ENCODE results near the gene NHLRC4. TPM values are rescaled to one million over a fixed set of nuclear protein-coding genes. Genes with fewer than 3 reads are reported as not detected.

The NHLRC4 gene
- total and polyA plus RNA-seq, 5 donors from 2014 or later: 1.9 to 5.6 (median 4.5) TPM

- H3K27me3 Mint-ChIP-seq: no peaks in the 10 kb centered on the region
- no peaks in the 10 kb centered on the region for H3K4me1 Mint-ChIP-seq
- peaks cover 3% of the 10 kb centered on the region for H3K4me1 ChIP-seq (ENCODE audit: control insufficient read depth, insufficient read depth, low read length, poor library complexity, severe bottlenecking)
- no peak overlapping the region for H3K27ac Mint-ChIP-seq
- no peaks in the 10 kb centered on the region for H3K27me3 ChIP-seq (ENCODE audit: control insufficient read depth, insufficient read depth, low read length)
- H3K4me3 Mint-ChIP-seq: no peak overlapping the region
- H3K36me3 Mint-ChIP-seq: no peaks in the 10 kb centered on the region
- peaks cover 0 to 2% (median 0%) of the 10 kb centered on the region in 7 donors for H3K9me3 Mint-ChIP-seq
- DNase-seq: no peak
- no peak overlapping the region for H3K4me3 ChIP-seq (ENCODE audit: low read depth, low read length)
- peaks cover 3% of the 10 kb centered on the region for H3K36me3 ChIP-seq (ENCODE audit: control insufficient read depth, insufficient read depth, low read length)
- no peak for ATAC-seq (ENCODE audit: low read depth in 2 of 2)
- H3K9me3 ChIP-seq (ENCODE audit: control insufficient read depth in 2 of 2, low read length in 2 of 2): no peaks in the 10 kb centered on the region
- no peak overlapping the region for H3K27ac ChIP-seq (ENCODE audit: insufficient read depth, low read length, poor library complexity, severe bottlenecking)
These were observed 11.0 kb downstream of the NHLRC4 start for GRCh38 chr16:577796-578195.

GRCh38 chr16:578232-578869 is 11.5 kb downstream of the NHLRC4 start:
- no peak overlapping the region for H3K27ac ChIP-seq (ENCODE audit: insufficient read depth, low read length, poor library complexity, severe bottlenecking)
- Mint-ChIP-seq H3K4me1 (no peaks in the 10 kb centered on the region), H3K27me3 (no peaks in the 10 kb centered on the region), H3K27ac (no peak overlapping the region), H3K4me3 (no peak overlapping the region), H3K9me3 (peaks cover 0 to 2% (median 0%) of the 10 kb centered on the region in 7 donors), H3K36me3 (no peaks in the 10 kb centered on the region)
- peaks cover 3% of the 10 kb centered on the region for H3K36me3 ChIP-seq (ENCODE audit: control insufficient read depth, insufficient read depth, low read length)
- H3K9me3 ChIP-seq (ENCODE audit: control insufficient read depth in 2 of 2, low read length in 2 of 2): no peaks in the 10 kb centered on the region
- no peak overlapping the region for H3K4me3 ChIP-seq (ENCODE audit: low read depth, low read length)
- H3K4me1 ChIP-seq (ENCODE audit: control insufficient read depth, insufficient read depth, low read length, poor library complexity, severe bottlenecking): peaks cover 3% of the 10 kb centered on the region
- DNase-seq (no peak), ATAC-seq (ENCODE audit: low read depth in 2 of 2) (no peak)
- no peaks in the 10 kb centered on the region for H3K27me3 ChIP-seq (ENCODE audit: control insufficient read depth, insufficient read depth, low read length)

- H3K4me3 Mint-ChIP-seq: no peak overlapping the region
- peaks cover 0 to under 1% (median 0%) of the 10 kb centered on the region in 7 donors for H3K9me3 Mint-ChIP-seq
- H3K4me1 ChIP-seq (ENCODE audit: control insufficient read depth, insufficient read depth, low read length, poor library complexity, severe bottlenecking): peaks cover 3% of the 10 kb centered on the region
- H3K36me3 Mint-ChIP-seq: no peaks in the 10 kb centered on the region
- H3K9me3 ChIP-seq (ENCODE audit: control insufficient read depth in 2 of 2, low read length in 2 of 2): no peaks in the 10 kb centered on the region
- H3K36me3 ChIP-seq (ENCODE audit: control insufficient read depth, insufficient read depth, low read length): peaks cover 3% of the 10 kb centered on the region
- H3K27me3 ChIP-seq (ENCODE audit: control insufficient read depth, insufficient read depth, low read length): no peaks in the 10 kb centered on the region
- H3K27me3 Mint-ChIP-seq: no peaks in the 10 kb centered on the region
- H3K4me1 Mint-ChIP-seq: no peaks in the 10 kb centered on the region
- DNase-seq (peak; percentile 36 to 76 (median 65)), ATAC-seq (ENCODE audit: low read depth in 2 of 2) (peak; percentile 76 to 89)
- no peak overlapping the region for H3K4me3 ChIP-seq (ENCODE audit: low read depth, low read length)
- H3K27ac Mint-ChIP-seq: no peak overlapping the region
- H3K27ac ChIP-seq (ENCODE audit: insufficient read depth, low read length, poor library complexity, severe bottlenecking): no peak overlapping the region
These were observed 12.1 kb downstream of the NHLRC4 start for GRCh38 chr16:578870-579405.

GRCh38 chr16:580141-580945 is 13.5 kb downstream of the NHLRC4 start:
- no peak for ATAC-seq (ENCODE audit: low read depth in 2 of 2)

GRCh38 chr16:580946-581498 is 14.2 kb downstream of the NHLRC4 start:
- Mint-ChIP-seq H3K27ac (no peak overlapping the region), H3K27me3 (no peaks in the 10 kb centered on the region), H3K4me3 (no peak overlapping the region), H3K9me3 (no peaks in the 10 kb centered on the region), H3K36me3 (no peaks in the 10 kb centered on the region), H3K4me1 (peaks cover 0 to 4% (median 0%) of the 10 kb centered on the region in 4 donors)
- ATAC-seq (ENCODE audit: low read depth in 2 of 2) (no peak), DNase-seq (no peak)
- no peaks in the 10 kb centered on the region for H3K36me3 ChIP-seq (ENCODE audit: control insufficient read depth, insufficient read depth, low read length)
- no peak overlapping the region for H3K4me3 ChIP-seq (ENCODE audit: low read depth, low read length)
- H3K4me1 ChIP-seq (ENCODE audit: control insufficient read depth, insufficient read depth, low read length, poor library complexity, severe bottlenecking): peaks cover 3% of the 10 kb centered on the region
- no peak overlapping the region for H3K27ac ChIP-seq (ENCODE audit: insufficient read depth, low read length, poor library complexity, severe bottlenecking)
- no peaks in the 10 kb centered on the region for H3K9me3 ChIP-seq (ENCODE audit: control insufficient read depth in 2 of 2, low read length in 2 of 2)
- H3K27me3 ChIP-seq (ENCODE audit: control insufficient read depth, insufficient read depth, low read length): no peaks in the 10 kb centered on the region

More at GRCh38 chr16:580141-580945, 13.5 kb downstream of the NHLRC4 start:
- Histone ChIP-seq H3K9me3 (ENCODE audit: control insufficient read depth in 2 of 2, low read length in 2 of 2) (no peaks in the 10 kb centered on the region), H3K27ac (ENCODE audit: insufficient read depth, low read length, poor library complexity, severe bottlenecking) (no peak overlapping the region), H3K27me3 (ENCODE audit: control insufficient read depth, insufficient read depth, low read length) (no peaks in the 10 kb centered on the region), H3K4me1 (ENCODE audit: control insufficient read depth, insufficient read depth, low read length, poor library complexity, severe bottlenecking) (peaks cover 3% of the 10 kb centered on the region), H3K4me3 (ENCODE audit: low read depth, low read length) (no peak overlapping the region), H3K36me3 (ENCODE audit: control insufficient read depth, insufficient read depth, low read length) (no peaks in the 10 kb centered on the region)
- H3K4me1 Mint-ChIP-seq: no peaks in the 10 kb centered on the region
- H3K4me3 Mint-ChIP-seq: no peak overlapping the region
- H3K36me3 Mint-ChIP-seq: no peaks in the 10 kb centered on the region
- H3K9me3 Mint-ChIP-seq: no peaks in the 10 kb centered on the region
- H3K27me3 Mint-ChIP-seq: no peaks in the 10 kb centered on the region
- H3K27ac Mint-ChIP-seq: no peak overlapping the region
- no peak for DNase-seq

GRCh38 chr16:582218-582613 is 15.4 kb downstream of the NHLRC4 start:
- no peak overlapping the region for H3K27ac ChIP-seq (ENCODE audit: insufficient read depth, low read length, poor library complexity, severe bottlenecking)
- no peak overlapping the region for H3K4me3 Mint-ChIP-seq
- no peaks in the 10 kb centered on the region for H3K36me3 ChIP-seq (ENCODE audit: control insufficient read depth, insufficient read depth, low read length)
- peaks cover 4% of the 10 kb centered on the region for H3K4me1 ChIP-seq (ENCODE audit: control insufficient read depth, insufficient read depth, low read length, poor library complexity, severe bottlenecking)
- ATAC-seq (ENCODE audit: low read depth in 2 of 2): no peak
- H3K4me3 ChIP-seq (ENCODE audit: low read depth, low read length): no peak overlapping the region
- peaks cover 0 to 4% (median 0%) of the 10 kb centered on the region in 4 donors for H3K4me1 Mint-ChIP-seq
- H3K9me3 ChIP-seq (ENCODE audit: control insufficient read depth in 2 of 2, low read length in 2 of 2): no peaks in the 10 kb centered on the region
- DNase-seq: no peak
- no peak overlapping the region for H3K27ac Mint-ChIP-seq
- H3K27me3 Mint-ChIP-seq: no peaks in the 10 kb centered on the region
- no peaks in the 10 kb centered on the region for H3K36me3 Mint-ChIP-seq
- H3K9me3 Mint-ChIP-seq: no peaks in the 10 kb centered on the region
- H3K27me3 ChIP-seq (ENCODE audit: control insufficient read depth, insufficient read depth, low read length): no peaks in the 10 kb centered on the region

DNA sequence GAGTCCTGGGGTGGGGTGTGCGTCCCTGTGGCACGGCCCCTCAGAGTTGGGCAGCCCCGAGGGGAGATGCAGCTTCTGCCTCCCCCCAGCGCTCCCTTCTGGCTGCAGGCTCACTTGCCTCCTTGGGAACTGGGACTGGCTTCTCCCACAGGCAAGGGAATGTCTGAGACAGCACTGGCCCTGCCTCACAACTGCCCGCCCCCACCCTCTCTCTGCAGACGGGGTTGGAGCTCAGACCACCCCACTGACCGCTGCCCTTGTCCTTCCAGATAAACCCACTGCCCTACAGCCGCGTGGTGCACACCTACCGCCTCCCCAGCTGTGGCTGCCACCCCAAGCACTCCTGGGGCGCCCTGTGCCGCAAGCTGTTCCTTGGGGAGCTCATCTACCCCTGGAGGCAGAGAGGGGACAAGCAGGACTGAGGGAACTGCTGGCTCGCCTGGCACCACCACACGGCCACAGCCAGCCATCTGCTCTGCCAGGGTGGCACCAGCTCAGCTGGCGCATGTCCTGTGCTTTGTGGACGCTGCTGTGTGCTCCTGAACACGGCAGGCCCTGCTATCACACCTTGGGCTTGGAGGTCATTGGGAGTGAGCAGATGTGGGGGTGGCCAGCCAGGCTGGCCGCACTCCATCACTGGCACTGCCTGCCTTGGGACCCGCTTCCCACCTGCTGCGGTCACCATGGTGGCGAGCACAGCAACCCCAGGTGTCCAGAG is 16.0 kb downstream of the NHLRC4 start:
- Histone ChIP-seq H3K9me3 (ENCODE audit: control insufficient read depth in 2 of 2, low read length in 2 of 2) (no peaks in the 10 kb centered on the region), H3K36me3 (ENCODE audit: control insufficient read depth, insufficient read depth, low read length) (no peaks in the 10 kb centered on the region), H3K4me1 (ENCODE audit: control insufficient read depth, insufficient read depth, low read length, poor library complexity, severe bottlenecking) (peaks cover 10% of the 10 kb centered on the region), H3K27me3 (ENCODE audit: control insufficient read depth, insufficient read depth, low read length) (no peaks in the 10 kb centered on the region), H3K4me3 (ENCODE audit: low read depth, low read length) (no peak overlapping the region), H3K27ac (ENCODE audit: insufficient read depth, low read length, poor library complexity, severe bottlenecking) (no peak overlapping the region)
- ATAC-seq (ENCODE audit: low read depth in 2 of 2) (no peak), DNase-seq (no peak)
- Mint-ChIP-seq H3K9me3 (no peaks in the 10 kb centered on the region), H3K36me3 (no peaks in the 10 kb centered on the region), H3K4me3 (no peak overlapping the region), H3K4me1 (peaks cover 0 to 8% (median 0%) of the 10 kb centered on the region in 4 donors), H3K27ac (no peak overlapping the region), H3K27me3 (no peaks in the 10 kb centered on the region)
